OCI-LY7 (cell line): Measurements from ENCODE around the gene RIMBP2.

Source experiments
- EZH2phosphoT487 ChIP-seq: fragments of 200-600 bp; sonication (generic); IDR thresholded peaks from 2 replicates; pipeline ENCODE4 v1.6.1; 2018; ENCODE audit warnings: low read depth, borderline replicate concordance, mild to moderate bottlenecking, mixed run types, antibody characterized with exemption, low read length, moderate library complexity, mixed read lengths
- TF ChIP-seq, protein P1 (sequence below): fragments of 200-600 bp; sonication (generic); conservative IDR thresholded peaks from 2 replicates; pipeline ENCODE4 v1.5.1; 2014; ENCODE audit warnings: mild to moderate bottlenecking, antibody characterized with exemption, low read length, moderate library complexity, mixed read lengths

DNA sequence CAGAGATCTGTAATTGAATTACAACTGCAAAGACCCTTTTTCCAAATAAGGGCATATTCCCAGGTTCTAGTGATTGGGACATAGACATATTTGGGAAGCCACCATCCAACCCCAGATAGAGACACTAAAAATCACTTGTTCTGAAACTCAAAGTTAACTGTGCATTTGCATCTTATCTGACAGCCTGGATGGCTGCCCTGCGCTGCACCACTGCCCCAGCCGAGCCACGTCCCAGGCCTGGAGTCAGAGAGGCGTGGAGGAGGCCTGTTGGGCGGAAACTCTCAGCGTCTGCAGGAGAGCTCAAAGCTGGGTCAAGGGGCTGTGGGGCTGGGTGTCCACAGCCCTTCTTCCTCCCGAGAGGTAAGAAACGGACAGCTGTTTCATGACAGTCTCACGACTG, 124.4 kb downstream of the RIMBP2 start:
- TF ChIP-seq, protein P1, sequence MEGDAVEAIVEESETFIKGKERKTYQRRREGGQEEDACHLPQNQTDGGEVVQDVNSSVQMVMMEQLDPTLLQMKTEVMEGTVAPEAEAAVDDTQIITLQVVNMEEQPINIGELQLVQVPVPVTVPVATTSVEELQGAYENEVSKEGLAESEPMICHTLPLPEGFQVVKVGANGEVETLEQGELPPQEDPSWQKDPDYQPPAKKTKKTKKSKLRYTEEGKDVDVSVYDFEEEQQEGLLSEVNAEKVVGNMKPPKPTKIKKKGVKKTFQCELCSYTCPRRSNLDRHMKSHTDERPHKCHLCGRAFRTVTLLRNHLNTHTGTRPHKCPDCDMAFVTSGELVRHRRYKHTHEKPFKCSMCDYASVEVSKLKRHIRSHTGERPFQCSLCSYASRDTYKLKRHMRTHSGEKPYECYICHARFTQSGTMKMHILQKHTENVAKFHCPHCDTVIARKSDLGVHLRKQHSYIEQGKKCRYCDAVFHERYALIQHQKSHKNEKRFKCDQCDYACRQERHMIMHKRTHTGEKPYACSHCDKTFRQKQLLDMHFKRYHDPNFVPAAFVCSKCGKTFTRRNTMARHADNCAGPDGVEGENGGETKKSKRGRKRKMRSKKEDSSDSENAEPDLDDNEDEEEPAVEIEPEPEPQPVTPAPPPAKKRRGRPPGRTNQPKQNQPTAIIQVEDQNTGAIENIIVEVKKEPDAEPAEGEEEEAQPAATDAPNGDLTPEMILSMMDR, result no peak
- no peak for TF ChIP-seq EZH2phosphoT487
